ENCODE measurements around the gene MALRD1.
"Not testable (repeated sequence)": the region's sequence is repeated elsewhere in the genome, so short reads cannot be mapped to it uniquely, and the experiment has no call there.

MALRD1 gene

DNA sequence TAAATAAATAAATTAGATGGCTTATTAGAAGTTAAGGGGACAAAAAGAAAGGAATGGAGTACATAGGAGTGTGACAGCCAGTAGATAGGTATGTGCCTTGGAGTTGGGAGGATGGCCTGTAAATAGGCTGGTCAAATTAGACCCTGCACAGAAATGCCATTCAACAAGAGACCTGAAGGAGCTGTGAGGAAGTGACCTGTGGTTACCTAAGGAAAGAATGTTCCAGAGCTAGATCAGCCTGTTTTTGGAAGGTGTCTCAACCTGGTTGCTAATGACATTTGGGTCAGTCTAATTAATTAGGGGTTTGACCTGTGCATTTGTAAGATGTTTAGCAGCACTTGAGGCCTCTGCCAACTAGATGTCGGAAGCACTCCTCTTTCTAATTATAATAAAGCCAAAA, 452.4 kb downstream of the MALRD1 start:
- TF ChIP-seq, protein P1, sequence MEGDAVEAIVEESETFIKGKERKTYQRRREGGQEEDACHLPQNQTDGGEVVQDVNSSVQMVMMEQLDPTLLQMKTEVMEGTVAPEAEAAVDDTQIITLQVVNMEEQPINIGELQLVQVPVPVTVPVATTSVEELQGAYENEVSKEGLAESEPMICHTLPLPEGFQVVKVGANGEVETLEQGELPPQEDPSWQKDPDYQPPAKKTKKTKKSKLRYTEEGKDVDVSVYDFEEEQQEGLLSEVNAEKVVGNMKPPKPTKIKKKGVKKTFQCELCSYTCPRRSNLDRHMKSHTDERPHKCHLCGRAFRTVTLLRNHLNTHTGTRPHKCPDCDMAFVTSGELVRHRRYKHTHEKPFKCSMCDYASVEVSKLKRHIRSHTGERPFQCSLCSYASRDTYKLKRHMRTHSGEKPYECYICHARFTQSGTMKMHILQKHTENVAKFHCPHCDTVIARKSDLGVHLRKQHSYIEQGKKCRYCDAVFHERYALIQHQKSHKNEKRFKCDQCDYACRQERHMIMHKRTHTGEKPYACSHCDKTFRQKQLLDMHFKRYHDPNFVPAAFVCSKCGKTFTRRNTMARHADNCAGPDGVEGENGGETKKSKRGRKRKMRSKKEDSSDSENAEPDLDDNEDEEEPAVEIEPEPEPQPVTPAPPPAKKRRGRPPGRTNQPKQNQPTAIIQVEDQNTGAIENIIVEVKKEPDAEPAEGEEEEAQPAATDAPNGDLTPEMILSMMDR (IDR thresholded peaks at IDR 0.05; ENCODE audit: extremely low read depth, missing control alignments): no peak
- DNase-seq (ENCODE audit: low spot score): no peak

DNA sequence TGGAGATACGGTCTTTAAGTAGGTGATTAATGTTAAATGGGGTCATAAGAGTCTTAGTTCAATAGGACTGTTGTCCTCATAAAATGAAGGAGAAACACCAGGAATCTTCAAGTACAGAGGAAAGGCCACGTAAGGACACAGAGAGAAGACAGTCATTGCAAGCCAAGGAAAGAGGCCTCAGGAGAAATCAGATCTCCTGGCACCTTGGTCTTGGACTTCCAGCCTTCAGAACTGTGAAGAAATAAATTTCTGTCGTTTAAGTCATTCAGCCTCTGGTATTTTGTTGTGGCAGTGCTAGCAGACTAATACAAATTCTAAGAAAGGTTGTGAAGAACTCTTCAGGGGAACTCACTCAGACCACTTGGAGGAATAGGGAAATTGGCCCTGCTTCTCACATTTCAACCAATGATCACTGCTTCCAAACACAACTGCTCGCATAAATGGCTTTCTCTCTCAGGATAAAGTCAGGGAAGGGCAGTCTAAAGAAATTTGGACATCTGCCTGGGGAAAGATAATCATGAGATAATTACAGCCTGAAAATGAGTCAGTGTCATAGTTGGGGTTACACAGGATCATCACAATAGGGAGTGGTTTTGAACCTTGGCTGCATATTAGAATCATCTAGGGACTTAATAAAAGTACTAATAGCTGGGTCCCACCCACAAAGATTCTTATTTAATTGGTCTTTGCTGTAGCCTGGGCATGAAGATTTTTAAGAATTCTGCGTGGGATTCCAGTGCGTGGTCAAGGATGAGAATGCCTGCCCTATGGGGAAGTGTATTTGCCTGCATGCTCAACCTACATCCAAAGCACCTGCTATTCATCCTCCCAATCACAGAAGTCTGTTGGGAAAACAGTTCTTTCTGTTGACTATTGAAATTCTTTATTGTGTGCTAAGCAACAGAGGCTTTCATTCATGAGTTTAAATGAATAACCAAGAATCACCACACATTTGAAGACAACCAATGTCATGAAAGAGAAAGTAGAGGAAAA, 457.0 kb downstream of the MALRD1 start:
- no peak for DNase-seq (ENCODE audit: low spot score)
- TF ChIP-seq, protein P1 (IDR thresholded peaks at IDR 0.05; ENCODE audit: extremely low read depth, missing control alignments): no peak

DNA sequence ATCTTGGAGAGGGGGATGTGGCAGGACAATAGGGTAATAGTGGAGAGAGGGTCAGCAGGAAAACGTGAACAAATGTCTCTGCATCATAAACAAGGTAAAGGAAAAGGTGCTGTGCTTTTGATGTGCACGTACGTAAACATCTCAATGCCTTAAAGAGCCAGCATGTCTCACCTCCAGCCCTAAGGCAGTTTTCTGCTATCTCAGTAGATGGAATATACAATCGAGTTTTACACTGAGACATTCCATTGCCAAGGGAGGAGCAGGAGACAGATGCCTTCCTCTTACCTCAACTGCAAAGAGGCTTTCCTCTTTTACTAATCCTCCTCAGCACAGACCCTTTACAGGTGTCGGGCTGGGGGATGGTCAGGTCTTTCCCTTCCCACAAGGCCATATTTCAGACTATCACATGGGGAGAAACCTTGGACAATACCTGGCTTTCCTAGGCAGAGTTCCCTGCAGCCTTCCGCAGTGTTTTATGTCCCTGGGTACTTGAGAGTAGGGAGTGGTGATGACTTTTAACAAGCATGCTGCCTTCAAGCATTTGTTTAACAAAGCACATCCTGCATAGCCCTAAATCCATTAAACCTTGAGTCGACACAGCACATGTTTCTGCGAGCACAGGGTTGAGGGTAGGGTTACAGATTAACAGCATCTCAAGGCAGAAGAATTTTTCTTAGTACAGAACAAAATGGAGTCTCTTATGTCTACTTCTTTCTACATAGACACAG, 461.6 kb downstream of the MALRD1 start:
- DNase-seq (ENCODE audit: low spot score): not testable (repeated sequence)

DNA sequence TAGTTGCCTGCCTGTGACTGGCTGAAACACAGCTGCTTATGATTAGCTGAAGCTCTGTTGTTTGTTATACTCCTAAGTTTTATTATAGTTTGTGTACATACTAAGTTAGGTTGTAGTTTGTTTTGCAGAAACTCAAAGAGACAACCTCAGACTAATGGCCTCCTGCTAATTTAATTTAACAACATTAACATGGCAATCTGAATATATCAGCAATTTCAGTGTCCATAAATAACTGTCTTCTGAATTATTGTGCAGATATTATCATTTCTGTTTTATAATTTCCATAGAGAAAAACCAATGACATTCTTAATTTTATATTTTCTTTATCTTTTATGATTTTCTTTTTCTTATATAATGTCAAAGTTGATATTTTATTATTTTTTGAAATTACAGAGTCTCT, 469.5 kb downstream of the MALRD1 start:
- no peak for DNase-seq (ENCODE audit: low spot score)
- TF ChIP-seq, protein P1 (IDR thresholded peaks at IDR 0.05; ENCODE audit: extremely low read depth, missing control alignments): no peak

DNA sequence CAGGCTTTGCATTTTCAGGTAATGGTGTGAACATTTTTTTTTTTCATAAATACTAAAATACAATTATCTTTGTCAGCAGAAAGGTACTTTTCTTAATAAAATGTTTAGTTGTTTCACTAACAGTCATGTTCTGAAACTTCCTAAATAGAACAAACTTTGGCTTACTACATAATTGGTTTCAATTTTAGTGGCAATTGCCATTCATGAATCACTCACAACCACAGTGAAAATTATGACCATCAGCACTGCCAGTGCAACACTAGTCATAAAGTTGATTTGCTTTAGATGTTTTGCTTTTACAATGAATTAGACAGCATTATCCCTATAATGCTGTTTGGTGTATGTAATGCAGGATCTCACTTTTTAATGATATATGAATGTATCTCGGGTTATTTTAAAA, 470.0 kb downstream of the MALRD1 start:
- TF ChIP-seq, protein P1 (IDR thresholded peaks at IDR 0.05; ENCODE audit: extremely low read depth, missing control alignments): no peak
- no peak for DNase-seq (ENCODE audit: low spot score)

DNA sequence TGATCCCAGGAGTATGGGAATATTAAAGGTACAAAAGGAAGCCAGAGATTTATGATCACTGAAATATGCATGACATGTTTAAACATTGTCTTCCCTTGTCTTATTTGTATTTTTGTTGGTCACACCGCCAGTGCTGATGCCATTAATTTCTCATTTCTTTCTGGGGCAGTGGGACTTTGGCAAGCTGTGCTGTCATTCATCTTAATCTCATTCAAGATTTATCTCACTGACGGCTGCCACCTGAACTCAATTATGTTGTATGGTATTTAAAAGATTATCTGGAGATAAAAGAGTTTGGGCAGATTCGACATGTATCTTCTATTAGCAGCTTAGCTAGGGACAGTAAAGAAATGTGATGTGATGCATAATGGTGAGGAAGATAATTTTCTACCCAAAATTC, 482.7 kb downstream of the MALRD1 start:
- TF ChIP-seq, protein P1 (IDR thresholded peaks at IDR 0.05; ENCODE audit: extremely low read depth, missing control alignments): no peak
- no peak for DNase-seq (ENCODE audit: low spot score)

DNA sequence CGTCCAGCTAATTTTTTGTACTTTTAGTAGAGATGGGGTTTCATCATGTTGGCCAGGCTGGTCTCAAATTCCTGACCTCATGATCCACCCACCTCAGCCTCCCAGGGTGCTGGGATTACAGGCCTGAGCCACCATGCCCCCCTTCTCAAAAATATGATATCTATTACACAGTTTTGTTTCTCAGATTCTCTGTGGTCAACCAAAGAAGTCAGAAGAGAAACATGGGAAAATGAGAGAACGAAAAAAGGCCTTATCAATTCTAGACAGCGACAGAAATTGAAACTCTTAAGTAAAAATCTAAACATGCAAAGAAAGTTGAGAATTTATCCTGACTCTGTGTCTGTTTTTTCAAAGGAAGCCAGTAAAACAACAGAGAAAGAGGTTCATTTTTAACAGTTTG, 483.8 kb downstream of the MALRD1 start:
- TF ChIP-seq, protein P1 (IDR thresholded peaks at IDR 0.05; ENCODE audit: extremely low read depth, missing control alignments): no peak
- DNase-seq (ENCODE audit: low spot score): no peak
